Stimulated activated CD8-positive, alpha-beta memory T cell treated with anti-CD3 and anti-CD28 coated beads, Interleukin-7, amount 100 ng/mL, for 48 hours (primary cell): ENCODE measurements around the gene TBC1D2B.

ENCODE experiments used
- DNase-seq, 2 donors: peaks; one replicate each; pipeline ENCODE4 v3.0.0-alpha.2; 2020; ENCODE audit warnings: low read depth in 1 of 2; ENCODE audit errors: extremely low read depth in 1 of 2

TBC1D2B gene

DNA sequence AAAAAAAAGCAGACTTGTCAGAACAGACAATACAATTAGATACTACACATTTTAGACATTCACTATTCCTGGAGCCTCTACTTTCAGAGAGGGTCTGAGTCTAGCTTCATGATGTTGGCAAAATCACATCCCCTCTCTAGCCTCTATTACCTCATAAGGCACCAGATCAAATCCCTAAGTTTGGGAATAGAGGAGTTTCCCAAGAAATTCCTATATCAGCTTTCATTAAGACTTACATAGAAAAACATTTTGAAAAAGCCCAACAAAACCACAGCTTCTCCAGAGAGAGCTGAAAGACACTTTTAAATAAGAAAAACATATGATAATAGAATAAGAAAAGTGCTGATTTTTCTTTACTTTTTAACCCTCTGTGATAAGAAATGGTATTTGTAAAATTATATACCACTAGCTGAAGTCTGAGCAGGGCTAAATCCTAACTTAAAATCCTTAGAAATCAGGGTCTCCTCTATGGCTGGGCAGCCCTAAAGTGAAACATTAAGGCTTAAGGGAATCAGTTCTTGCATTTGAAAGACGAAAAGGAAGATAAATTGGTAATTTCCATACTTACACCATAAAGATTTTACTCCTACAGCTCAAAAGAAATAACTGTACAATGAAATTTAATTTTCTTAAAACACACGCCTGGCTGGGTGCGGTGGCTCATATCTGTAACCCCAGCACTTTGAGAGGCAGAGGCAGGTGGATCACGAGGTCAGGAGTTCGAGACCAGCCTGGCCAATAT is 4.3 kb downstream of the TBC1D2B start:
- DNase-seq: no peak

DNA sequence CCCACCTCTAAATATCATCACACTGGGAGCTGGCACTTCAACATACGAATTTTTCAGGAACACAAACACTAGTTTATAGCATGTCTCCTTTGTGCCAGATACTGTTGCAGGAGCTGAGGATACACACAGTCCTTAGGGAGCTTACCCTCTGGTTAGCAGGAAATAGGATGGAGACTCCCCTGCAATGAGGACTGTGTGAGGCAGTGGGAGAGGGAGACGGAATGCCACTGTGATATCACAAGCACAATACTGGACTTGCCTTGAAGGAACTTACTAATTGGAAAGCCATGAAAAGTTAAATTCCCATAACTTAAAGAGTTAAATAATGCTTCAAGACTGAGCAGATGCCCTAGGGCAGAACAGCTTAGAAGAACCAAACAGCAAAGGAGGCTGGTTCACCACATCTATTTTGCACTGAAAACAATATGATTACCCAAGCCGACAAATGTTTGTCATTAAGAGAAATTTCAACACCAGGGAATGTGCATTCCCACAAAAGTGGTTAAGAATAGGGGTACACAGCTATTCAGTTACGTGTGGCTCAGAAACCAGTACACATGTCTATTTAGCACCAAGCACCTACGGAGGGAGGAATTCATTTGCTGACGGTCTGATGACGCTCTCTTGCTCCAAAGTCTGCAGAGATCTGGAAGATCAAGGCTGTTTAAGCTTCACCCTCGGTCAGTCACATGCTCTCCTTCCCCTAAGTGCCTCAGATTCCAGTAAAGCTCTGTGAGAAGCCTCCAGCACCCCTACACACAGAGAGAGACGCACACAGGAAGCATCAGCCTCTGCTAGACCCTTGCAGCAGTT is 5.2 kb downstream of the TBC1D2B start:
- no peak for DNase-seq

DNA sequence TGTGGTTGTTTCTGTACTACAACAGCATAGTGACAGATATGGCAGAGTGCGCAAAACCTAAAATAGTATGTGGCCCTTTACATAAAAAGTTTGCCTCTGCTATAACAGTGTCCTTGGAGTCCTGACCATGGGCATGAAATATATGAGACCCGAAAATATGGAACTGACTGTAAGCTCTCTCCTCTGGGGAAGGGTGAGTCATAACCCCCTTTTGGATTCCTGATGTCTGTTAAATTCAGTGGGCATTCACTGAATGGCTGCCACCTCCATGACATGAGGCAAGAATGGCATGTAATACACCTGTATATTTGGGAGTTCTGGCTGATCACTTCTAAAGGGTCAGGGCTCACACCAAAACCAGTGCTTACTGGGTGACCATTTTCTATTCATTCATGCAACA is 6.1 kb downstream of the TBC1D2B start:
- DNase-seq: no peak

DNA sequence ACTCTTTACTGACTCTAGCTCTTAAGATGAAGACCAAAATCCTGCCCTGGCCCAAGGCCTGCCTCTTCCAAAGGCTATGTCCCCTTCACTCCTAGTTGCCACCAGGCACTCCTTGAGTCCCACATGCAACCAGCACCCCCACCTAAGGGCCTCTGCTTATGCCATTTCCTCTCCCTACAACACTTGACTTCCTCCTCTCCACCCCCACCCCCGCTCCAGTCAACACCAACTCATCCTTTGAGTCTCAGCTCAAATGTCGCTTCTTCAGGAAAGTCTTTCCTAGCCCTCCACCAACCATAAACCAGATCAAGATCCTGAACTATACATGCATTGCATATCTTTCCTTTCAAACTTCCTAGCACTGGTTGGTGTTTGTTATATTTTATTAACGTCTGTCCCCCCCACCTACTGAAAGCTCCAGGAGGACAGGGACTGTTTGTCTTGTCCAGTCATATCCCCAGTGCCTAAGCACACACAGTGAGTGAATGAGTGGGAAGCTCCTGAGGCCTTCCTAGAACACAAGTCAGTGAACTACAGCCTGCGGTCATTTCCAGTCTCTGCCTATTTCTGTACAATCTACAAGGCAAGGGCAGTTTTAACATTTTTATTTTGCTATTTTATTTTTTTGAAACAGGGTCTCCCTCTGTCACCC is 7.3 kb downstream of the TBC1D2B start:
- DNase-seq: no peak

DNA sequence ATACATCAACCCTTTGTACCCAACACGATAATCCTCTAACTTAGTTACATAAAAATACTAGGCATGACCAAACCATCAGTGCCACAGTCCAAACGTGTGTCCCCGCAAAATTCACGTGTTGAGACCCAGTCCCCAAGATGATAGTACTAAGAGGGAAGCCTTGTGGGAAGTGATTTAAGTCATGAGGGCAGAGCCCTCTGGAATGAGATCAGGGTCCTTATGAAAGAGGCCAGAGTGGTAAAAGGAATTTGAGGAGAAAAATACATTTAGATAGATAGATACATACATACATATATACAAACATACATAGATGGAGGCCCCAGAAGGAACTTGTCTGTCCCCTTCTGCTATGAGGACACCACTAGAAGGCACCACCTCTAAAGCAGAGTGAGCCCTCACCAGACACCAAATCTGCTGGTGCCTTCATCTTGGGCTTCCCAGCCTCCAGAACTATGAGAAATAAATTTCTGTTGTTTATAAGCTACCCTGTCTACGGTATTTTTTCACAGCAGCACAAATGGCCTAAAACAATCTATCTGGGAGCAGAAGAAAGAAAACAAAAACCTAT is 8.0 kb downstream of the TBC1D2B start:
- no peak for DNase-seq

DNA sequence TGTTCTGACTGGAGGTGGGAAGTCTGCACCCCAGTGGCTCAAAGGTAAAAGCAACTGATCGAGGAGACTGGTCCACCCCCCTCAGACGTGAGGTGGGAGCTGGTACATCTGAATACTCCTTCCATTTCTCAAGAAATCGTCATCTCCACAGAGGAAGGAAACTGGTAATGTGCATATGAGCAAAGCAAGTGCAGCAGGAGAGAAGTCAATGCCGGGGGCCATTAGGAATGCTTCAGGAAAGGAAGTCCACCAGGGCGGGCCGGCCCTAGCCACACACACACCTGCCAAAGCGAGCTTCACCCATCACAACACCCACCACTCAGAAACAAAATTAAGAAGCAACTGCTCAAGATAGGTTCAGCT is 8.5 kb downstream of the TBC1D2B start:
- no peak for DNase-seq

DNA sequence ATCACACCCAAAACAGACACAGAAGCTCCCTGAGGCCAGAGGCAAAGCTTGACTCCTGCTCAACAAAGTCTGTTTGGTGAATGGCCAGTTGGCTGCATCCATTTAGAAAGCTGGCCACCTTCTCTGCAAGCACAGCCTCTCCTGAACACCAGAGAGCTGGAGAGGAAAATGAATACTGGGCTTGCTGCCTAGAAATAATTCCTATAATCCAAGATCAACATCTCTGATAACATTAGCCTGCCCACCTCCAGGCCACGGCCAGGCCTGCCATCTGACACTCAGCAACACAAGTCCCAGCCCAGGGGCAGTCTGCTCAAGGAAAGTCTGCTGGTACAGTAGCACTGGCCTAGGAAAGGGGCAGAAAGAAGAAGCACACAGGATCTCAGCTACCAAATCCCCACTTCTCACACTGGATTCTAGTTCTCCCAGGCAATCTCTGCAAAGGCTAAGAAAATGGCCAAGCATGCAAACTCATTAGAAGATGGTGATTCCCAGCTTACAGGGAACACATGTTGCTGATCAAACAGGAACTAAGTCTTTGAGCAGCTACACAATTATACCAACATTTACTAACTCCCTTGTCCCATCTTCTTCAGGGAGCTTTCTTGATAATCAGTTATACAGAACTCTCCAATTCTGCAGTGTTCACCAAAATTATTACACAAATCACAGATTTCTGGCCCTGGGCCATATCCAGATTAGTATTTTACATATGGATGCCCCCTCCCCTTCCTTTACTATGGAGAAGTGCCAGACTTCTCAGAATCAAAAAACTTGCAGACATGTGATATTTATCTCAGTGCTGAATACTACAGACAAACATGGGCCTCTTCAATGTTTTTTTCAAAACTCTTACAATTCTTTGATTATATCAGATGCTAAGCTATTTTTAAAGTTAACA is 9.9 kb downstream of the TBC1D2B start:
- DNase-seq: no peak

DNA sequence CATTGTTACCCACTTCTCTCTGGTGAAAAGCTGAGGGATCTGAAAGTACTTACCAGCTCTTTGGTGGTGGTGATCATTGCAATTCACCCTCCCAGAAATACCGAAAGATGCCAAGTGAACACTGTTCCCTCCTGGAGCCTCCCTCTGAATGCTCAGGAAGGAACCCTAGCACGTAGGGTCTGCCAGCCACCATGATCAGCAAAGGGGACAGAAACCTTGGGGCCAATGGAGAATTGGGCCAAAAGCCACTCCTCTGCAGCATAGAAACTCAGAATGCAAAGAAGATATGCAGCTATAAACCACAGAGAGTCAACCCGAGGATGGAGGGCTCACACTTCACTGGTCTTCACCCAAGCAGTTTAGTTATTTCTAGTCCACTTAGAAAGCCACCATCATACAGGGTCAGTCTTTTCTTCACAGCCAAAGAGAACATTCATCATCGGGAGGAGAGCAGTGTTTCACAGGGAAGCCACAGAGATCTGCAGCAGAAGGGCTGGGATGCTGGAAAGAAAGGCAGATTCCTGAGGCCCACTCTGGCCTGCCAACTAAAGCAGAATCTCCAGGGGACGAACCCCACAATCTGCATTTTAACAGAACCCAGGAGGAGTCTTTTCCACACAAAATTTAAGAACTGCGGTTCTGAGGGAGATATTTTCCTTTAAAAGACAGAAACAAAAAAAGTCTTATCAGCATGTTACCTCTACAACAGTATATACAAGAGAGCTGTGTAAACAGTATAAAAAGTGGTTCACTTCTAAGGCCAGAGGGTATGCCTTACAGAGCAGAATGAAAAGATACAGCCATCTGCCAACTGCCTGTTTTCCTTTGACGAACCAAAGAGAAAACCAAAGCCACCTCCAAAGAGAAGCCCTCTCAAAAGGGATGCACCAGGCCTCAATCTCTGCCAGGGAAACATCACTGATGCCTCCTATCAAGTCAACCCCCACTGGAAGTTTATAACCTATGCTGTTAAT is 11.3 kb downstream of the TBC1D2B start:
- DNase-seq: no peak

DNA sequence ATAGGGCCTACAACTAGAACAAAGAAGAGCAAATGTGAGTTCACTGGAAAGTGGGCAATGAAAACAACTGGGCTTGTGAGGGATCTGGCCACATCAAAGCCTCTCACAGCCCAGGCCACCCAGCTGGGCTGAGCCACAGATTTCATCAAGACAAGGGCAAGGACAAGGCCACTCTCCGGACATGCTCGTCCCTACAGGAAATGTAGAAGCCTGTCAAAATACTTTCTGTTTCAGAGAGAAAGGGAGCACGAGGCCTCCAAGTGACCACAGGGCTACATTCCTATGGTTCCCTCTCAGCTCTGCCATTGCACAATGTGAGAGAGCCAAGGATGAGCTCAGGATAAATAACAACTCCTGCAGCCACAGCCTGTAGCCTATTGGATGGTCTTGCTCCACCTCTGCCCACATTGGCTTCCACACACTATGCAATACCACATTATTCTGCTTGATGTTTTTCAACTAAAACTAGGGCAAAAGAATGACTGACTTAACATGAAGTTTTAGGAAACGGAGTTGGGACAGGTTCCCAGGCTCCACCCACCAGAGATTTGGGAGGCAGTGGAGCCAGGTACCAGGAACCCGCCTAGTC is 12.1 kb downstream of the TBC1D2B start:
- DNase-seq: no peak

DNA sequence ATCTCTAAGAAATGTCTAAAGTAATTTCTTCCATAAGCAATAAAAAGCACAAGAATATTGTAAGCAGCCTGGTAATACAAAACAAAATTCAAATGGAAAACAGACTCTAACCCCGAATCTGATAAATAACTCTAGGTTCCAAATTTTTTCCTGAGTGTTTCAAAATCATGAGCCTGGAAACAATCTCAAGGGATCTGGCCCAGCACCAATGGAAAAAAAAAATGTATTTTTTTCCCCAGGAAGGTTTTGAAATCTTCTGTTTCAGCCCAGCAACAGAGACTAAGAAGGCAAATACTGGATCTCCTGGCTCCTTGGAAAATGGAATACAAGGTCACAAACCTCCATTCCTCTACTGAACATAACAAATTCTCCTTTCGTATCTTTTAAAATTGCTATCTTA is 13.0 kb downstream of the TBC1D2B start:
- no peak for DNase-seq

DNA sequence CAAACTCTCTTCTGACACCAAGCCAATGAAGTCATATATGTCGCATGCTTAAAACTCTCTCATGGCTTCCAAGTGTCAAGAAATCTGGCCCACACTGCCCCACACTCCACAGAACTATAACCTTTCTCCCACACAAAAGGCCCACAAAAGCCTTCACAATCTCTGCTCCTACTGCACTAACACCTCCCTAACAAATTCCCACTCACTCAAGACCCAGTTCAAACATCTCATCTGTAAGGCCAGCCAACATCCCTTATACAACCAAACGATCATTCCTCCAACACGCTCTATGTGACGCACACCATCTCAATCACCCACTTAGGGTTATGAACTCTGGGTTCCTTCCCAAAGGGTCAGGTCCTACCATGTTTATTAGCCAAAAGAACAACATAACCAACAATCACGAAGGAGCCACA is 13.5 kb downstream of the TBC1D2B start:
- DNase-seq: no peak

DNA sequence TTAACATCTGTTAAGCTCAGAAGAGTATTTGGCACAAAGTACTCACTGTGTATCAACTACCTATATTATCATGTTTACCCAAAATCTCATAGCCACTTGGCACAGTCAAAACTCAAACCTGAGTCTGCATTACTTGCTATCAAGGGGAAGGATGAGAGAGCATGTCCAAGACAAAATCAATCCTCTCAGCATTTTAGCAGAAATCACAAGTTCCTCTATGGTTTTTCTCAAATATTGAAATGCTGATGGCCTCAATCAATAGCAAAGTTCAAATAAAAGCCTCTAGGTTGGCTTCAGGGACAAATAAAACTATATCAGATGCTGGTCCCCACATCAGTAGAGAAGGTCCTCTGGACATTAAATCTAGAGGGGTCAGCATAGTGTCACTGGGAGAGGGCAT is 14.3 kb downstream of the TBC1D2B start:
- DNase-seq: no peak

DNA sequence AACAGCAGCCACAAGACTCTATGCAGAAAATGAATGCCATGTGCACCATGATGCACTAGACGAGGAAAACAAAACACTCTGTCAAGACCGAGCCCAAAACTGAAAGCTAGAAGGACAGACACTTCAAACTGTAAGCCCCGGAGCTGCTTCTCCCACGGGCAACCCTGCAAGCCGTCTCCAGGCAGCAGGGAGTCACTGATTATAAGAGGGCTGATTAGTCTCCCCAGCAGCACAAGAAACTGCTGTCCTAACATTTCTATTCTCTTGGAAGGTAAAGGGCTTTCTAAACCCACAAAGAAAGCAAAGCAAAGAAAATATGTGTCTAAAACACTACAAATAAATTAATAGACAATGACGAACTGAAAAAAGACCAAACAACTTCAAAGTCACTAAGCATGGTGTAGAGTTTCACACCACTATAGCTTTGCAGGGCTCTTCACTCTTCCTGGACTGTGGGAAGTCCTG is 15.5 kb downstream of the TBC1D2B start:
- no peak for DNase-seq

DNA sequence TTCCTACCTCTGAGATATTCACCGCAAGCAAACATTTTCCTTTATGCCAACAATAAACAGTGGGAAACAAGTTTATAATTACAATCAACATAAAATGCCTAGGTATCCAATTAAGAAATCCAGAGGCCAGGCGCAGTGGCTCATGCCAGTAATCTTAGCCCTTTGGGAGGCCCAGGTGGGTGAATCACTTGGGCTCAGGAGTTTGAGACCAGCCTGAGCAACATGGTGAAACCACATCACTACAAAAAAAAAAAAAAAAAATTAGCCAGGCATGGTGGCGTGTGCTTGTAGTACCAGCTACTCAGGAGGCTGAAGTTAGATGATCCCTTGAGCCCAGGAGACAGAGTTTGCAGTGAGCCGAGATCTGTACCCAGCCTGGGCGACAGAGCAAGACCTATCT is 17.3 kb downstream of the TBC1D2B start:
- DNase-seq: no peak

DNA sequence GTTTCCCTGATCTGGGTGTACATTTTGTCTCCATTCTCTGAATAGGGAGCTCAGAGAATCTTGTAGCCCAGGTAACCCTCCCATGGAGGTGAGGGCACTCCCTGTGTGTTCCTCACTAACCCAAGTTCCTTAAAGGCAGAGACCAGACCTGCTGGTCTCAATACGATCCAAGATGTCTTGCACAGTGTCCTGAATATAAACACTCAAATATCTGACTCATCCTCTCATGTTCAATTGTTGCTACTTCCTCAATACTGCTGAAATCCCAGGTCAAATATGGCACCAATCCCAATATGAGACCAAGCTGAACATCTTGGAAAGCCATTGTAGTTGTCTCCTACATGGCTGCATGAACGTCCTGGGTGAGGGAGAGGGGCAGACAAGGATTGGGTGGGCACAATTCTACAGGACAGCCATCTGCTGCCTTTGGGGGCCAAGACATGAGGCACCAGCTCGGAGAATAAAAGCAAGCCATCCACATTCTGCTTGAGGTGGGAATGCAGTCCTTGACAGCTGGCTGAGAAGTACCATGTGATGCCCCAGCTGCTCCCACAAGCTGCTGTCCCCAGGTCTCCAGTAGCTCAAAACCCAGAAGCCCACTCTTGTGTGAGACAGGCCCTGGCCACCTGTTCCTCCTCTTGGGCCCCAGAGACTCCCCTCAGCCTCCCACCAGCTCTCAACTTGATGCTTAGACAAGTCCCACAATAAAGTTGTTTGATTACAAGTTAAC is 18.2 kb downstream of the TBC1D2B start:
- DNase-seq: no peak

DNA sequence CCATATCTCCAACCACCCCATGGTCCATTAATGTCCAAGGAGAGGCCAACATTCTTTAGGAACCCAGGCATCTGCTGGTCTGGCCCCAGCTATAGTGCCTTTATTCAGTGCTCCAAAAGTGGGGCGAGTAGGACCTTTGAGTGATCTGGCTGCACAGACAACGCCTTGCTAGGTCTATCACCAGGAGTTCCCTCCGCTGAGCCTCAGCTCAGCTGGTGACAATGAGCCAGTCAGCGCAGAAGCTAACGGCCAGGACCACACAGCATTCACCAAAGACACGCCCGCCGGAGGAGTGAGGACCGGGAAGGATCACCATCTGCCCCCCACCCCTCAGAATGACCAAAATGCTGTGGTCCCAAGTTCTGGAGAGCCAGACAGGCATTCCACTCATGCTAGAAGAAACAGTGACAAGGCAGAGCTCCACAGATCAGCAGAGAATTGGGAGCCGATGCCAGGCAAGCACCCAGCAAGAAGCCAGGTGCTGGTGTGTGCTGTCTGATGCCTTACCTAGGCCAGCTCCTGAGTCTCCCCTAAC is 19.0 kb downstream of the TBC1D2B start:
- DNase-seq: no peak

DNA sequence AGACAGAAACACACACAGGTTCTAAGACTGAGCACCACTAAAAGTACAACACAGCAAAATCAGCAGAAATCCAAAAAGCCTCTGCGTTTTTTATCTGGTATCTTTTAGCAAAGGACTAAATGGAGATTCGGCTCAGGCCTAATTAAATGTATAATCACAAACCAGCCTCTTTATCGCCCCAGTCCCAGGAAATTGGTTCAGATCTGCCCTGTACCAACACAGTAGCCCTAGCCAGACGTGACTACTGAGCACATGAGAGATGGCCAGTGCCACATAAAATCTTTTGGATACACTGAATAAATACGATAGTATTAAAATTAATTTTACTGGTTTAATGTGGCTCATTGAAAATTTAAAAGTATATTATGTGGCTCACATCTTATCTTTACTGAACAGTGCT is 19.7 kb downstream of the TBC1D2B start:
- DNase-seq: no peak

DNA sequence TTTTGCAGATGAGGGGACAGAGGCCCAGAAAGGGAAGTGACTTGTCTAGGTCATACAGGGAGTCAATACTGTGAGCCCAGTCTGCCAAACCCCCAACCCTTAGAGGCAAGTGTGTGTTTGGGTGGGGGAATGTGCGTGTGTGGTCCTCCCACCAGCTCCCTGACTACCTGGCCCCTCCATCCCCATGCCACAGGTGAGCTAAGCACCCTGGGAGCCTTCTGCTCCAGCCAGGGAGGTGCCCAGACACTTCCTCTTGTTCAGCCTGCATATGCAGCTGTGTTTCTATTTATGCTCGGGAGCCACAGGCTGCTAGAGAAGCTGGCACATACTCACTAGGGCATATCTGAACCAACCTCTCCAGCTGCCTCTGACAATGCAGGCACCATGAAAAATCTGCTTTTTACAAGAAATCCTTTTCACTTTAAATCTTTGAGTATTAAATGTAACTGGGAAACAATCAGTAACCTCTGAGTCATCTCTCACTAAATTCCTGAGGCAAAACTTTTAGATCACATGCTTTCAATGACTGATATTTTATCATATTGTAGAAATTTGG is 20.7 kb downstream of the TBC1D2B start:
- no peak for DNase-seq
